Lower lobe of right lung (tissue), 2 donors: ENCODE data around the gene UVRAG. TPM values are rescaled to one million over a fixed set of nuclear protein-coding genes. Genes with fewer than 3 reads are reported as not detected.

ENCODE experiments used
- ATAC-seq, 2 donors: fragments of 200-7000 bp; cut with Tn5 transposase; one replicate each; pipeline ENCODE4 v1.9.1; 2020 to 2022; ENCODE audit warnings: mild to moderate bottlenecking in 2 of 2, moderate library complexity in 2 of 2
- DNase-seq: peaks from one replicate; pipeline ENCODE4 v3.0.0-alpha.2; 2020
- H3K27ac ChIP-seq: fragments of 200-600 bp; one replicate; pipeline ENCODE4 v1.8.0; 2022
- H3K27me3 ChIP-seq: fragments of 200-600 bp; one replicate; pipeline ENCODE4 v1.8.0; 2022; ENCODE audit warnings: low read depth
- H3K36me3 ChIP-seq: fragments of 200-600 bp; one replicate; pipeline ENCODE4 v1.8.0; 2022; ENCODE audit warnings: mild to moderate bottlenecking
- H3K4me1 ChIP-seq: fragments of 200-600 bp; one replicate; pipeline ENCODE4 v1.8.0; 2022
- H3K4me3 ChIP-seq: fragments of 200-600 bp; one replicate; pipeline ENCODE4 v1.8.0; 2022; ENCODE audit warnings: mild to moderate bottlenecking
- H3K9me3 ChIP-seq: fragments of 200-600 bp; one replicate; pipeline ENCODE4 v1.8.0; 2022
- CTCF ChIP-seq: fragments of 200-600 bp; IDR thresholded peaks from one replicate; pipeline ENCODE4 v1.8.0; 2022; ENCODE audit warnings: antibody characterized with exemption, mild to moderate bottlenecking
- intact Hi-C: fragments of 100-400 bp; cut with DNase I; formaldehyde crosslinking; loops from one replicate; pipeline ENCODE4 v1.11.0; 2022
- total RNA-seq: library from RNA; stranded (reverse); fragmentation: NEBNext Ultra II Directional; extraction: Animal tissue kit (Norgen Biotek cat#: 25700); gene quantifications from one replicate; pipeline ENCODE4 v1.2.1, GENCODE V29; 2021
- donor health status: DM: no; HTN: yes; CAD: no; lungs with severe emphysema.

UVRAG gene
- total RNA-seq, 1 donor from 2014 or later: 36.0 TPM

- DNase-seq (no peak), ATAC-seq (no peak)
- Histone ChIP-seq H3K4me3 (no peak overlapping the region), H3K9me3 (peaks cover 17% of the 10 kb centered on the region), H3K4me1 (no peaks in the 10 kb centered on the region), H3K27ac (no peak overlapping the region), H3K36me3 (no peaks in the 10 kb centered on the region), H3K27me3 (no peaks in the 10 kb centered on the region)
- no peak for TF ChIP-seq CTCF
- intact Hi-C loops: no loop called here
Observed at GRCh38 chr11:76090821-76091220, 275.8 kb downstream of the UVRAG start.

DNA sequence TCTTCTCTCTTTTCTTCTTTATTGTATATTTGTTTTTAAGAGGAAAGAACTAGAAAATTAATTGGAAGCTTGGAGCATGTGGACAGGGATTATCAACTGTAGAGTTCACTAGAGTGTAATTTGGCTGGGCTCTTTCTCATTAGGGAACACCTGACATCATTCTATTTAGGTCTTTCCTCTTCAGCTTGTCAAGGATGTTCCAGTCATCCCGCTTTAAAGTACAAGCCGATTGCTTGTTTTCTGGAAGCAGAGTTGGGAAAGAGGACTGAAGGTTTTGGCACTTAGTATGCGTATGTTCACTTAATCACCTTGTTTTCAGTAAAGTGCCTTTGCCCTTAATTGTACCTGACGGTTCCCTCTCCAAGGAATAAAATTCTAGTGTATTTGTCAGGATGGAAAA lies 279.7 kb downstream of the UVRAG start:
- no peak overlapping the region for H3K27ac ChIP-seq
- ATAC-seq (no peak), DNase-seq (no peak)
- TF ChIP-seq CTCF: no peak
- H3K4me1 ChIP-seq: no peaks in the 10 kb centered on the region
- no peaks in the 10 kb centered on the region for H3K27me3 ChIP-seq
- no peak overlapping the region for H3K4me3 ChIP-seq
- intact Hi-C loops: no loop called here
- H3K9me3 ChIP-seq: peaks cover 17% of the 10 kb centered on the region
- H3K36me3 ChIP-seq: no peaks in the 10 kb centered on the region

DNA sequence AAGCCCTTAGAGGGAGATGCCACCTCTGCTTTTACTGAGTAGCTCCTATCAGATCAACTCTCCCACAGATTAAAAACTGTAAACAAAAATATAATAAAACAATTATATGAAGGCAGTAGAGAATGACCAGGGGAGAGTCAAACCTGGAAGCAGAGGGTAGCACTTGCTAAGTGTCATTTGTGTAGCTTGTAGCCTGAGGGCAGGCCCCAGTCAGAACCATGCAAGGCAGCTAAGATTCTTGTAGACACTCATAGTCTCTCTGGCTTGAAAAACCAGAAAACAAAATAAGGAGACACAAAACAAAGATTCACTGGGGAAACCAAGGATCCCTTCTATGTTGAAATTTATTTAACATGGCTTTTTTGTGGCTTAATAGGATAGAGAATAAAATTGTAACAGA lies 280.9 kb downstream of the UVRAG start:
- peaks cover 9% of the 10 kb centered on the region for H3K9me3 ChIP-seq
- no peak for DNase-seq
- intact Hi-C loops: no loop called here

GRCh38 chr11:76096552-76096951 lies 281.5 kb downstream of the UVRAG start:
- intact Hi-C loops: no loop called here
- ATAC-seq (no peak), DNase-seq (no peak)
- Histone ChIP-seq H3K4me1 (no peaks in the 10 kb centered on the region), H3K27ac (no peak overlapping the region), H3K27me3 (no peaks in the 10 kb centered on the region), H3K36me3 (no peaks in the 10 kb centered on the region), H3K4me3 (no peak overlapping the region), H3K9me3 (peaks cover 2% of the 10 kb centered on the region)
- TF ChIP-seq CTCF: no peak

More for the DNA sequence above, 280.9 kb downstream of the UVRAG start:
- ATAC-seq: no peak
- no peak for TF ChIP-seq CTCF
- Histone ChIP-seq H3K27me3 (no peaks in the 10 kb centered on the region), H3K27ac (no peak overlapping the region), H3K36me3 (no peaks in the 10 kb centered on the region), H3K4me3 (no peak overlapping the region), H3K4me1 (no peaks in the 10 kb centered on the region)

DNA sequence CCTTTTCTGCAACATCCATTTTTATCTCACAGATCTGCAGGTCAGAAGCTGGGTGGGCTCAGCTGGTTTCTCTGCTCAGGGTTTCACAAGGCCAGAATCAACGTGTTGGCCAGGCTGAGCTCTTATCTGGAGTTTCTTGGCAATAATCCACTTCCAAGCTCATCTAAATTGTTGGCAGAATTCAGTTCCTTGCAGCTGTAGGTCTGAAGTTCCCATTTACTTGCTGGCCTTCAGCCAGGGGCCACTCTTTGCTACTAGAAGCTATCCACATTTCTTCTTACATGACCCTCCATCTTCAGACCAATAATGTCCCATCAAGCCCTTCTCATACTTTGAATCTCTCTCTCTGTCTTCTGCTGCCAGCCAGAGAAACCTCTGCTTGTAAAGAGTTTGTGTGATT lies 287.8 kb downstream of the UVRAG start:
- no peak for ATAC-seq
- no peaks in the 10 kb centered on the region for H3K9me3 ChIP-seq
- H3K4me3 ChIP-seq: no peak overlapping the region
- no peak for TF ChIP-seq CTCF
- H3K27ac ChIP-seq: no peak overlapping the region
- H3K27me3 ChIP-seq: no peaks in the 10 kb centered on the region
- peaks cover 5% of the 10 kb centered on the region for H3K4me1 ChIP-seq
- DNase-seq: no peak
- no peaks in the 10 kb centered on the region for H3K36me3 ChIP-seq
- intact Hi-C loops: no loop called here

GRCh38 chr11:76103460-76103859 lies 288.4 kb downstream of the UVRAG start:
- Histone ChIP-seq H3K9me3 (no peaks in the 10 kb centered on the region), H3K36me3 (no peaks in the 10 kb centered on the region), H3K27ac (no peak overlapping the region), H3K27me3 (no peaks in the 10 kb centered on the region), H3K4me3 (no peak overlapping the region), H3K4me1 (peaks cover 5% of the 10 kb centered on the region)
- TF ChIP-seq CTCF: no peak
- no peak for DNase-seq
- intact Hi-C loops: no loop called here
- no peak for ATAC-seq
